ENCODE results near the gene SNED1.
"Not testable (repeated sequence)": the region's sequence is repeated elsewhere in the genome, so short reads cannot be mapped to it uniquely, and the experiment has no call there.

Gene SNED1

DNA sequence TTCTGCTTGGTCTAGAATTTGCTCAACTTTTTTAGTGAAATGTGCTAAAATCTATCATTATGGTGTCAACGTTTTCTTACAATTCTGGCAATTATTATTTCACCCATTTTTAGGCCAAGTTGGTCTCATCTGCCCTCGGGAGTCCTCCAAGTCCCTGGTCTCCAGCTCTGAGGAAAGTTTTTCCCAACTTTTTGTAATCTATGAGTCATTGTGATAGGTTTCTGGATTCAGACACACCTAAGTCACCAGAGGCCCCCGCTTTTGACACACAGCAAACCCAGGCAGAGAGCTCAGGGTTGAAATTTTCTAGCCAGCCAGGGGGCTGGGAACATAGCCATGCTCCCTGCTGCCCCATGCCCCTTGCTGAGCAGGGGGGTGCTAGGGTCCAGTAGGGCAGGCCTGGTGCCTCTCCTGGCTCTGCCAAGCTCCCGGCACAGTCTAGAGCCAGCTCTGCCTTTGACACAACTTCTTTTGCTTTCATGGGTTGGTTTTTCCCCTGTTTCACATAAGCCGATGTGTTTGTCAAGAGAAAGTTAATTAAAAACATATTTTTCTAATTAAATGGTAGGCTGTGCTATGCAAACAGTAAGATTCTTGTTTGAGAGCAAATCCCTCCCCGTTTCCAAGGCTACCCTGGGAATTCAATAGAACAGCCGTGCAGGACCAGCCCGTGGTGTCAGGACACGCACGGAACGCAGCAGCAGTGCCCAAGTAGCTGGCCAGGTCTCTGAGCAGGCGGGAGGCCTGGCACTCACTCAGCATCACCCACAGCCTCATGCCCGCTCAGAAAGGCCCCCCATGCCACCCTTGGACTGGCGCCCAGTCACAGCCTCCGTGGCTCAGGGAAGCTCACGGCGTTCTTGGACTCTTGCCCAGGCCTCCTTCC lies 25.5 kb upstream of the SNED1 start:
- DNase-seq: no peak

DNA sequence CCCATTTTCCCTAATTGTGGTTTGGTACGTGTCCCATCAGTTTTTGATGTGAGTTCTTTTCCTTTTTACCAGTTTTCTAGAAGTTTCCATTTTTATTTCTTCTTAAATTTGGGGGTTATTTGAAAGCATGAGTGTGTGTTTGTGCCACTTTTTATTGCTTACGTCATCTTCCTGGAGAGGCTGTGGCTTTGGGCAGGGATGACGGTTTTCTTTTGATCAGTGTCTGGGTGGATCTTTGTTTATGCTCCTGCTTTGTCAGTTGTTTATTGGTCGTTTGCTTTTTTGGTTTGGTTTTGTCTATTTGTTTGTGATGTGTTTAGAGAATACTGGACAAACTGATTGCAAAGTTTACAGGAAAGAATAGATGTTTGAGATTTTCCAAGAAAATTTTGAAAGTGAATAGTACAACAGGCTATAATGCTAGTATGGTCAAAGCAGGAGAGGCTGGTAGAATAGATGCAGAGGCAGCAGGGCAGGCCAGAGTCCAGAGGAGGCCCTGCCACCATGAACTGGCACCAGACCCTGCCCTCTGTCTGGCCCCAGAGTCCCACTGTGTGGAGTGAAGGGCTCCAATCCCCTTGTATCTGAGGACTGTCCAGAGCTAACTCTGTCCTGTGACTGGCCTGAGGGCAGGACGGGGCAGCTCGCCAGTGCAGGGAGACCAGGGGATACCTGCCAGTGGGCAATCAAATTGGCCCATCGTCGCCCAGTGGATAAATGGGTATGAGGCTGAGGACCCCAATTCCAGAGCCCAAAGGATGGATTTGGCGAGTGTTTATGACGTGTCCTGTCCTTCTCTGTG lies 23.4 kb upstream of the SNED1 start:
- DNase-seq: no peak

DNA sequence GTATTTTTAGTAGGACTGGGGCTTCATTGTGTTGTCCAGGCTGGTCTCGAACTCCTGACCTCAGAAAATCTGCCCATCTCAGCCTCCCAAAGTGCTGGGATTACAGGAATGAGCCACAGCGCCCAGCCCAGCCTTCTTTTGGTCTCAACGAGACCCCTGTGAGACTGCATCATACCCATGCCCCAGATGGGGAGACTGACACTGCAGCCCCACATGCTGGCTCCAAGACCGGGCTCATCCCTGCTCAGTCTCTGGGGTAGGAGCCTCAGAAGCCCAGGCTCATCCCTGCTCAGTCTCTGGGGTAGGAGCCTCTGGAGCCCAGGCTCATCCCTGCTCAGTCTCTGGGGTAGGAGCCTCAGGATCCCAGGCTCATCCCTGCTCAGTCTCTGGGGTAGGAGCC lies 22.5 kb upstream of the SNED1 start:
- DNase-seq: not testable (repeated sequence)

DNA sequence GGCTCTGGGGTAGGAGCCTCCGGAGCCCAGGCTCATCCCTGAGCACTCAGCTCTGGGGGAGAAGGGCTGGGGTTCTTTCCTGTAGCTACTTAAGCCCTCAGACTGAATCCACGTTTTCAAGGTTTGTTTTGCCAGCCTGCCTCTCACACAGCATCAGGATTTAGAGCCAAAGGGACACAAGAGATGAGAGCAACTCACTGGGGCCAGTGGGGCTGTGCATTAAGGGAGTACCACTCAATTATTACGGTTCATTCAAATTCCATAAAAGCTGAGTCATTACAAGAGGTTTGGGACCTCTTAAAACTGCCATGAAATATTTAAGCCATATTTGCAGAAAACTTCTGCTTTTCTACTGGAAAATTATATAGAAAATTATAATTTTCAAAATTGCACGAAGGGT lies 17.1 kb upstream of the SNED1 start:
- no peak for DNase-seq

DNA sequence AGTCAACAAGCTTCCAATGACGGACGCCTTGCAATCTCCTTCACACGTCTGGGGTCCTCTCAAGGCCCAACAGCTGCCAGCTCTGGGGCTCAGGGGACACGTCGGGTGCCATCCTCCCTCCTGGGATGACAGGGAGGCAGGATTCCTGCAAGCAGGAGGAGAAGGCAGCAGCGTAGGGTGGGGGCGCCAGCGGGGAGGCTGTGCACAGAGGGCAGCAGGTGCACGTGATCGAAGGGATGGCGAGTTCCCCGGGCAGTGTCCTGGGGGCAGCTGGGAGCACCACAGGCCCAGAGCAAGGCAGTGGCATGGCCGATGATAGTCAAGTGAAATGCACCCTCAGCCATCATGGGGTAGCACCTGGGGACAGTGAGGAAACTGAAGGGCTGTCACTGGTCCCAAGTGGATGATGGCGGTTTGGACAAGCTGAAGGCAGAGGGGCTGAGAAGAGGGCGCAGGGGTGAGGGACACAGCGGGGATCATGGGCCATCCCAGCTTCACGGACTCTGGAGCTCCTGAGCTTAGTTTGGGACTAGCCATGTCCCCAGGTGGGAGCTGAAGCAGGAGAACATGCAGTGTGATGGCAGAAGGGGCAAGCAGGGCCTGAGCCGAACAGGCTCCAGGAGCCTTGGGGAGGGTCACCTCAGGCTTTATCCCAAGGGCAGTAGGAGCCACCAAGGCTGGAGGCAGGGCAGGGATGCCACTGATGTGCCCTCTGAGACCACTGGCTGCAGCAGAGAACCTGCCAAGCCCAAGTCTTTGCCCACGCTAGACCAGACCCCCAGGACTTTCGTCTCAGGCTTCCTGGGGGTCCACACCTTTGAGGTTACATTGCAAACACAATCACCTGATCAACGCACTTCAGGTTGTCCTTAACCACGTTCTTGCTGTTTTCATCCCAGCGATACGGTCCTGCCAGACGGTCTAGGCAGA lies 16.3 kb upstream of the SNED1 start:
- no peak for DNase-seq

DNA sequence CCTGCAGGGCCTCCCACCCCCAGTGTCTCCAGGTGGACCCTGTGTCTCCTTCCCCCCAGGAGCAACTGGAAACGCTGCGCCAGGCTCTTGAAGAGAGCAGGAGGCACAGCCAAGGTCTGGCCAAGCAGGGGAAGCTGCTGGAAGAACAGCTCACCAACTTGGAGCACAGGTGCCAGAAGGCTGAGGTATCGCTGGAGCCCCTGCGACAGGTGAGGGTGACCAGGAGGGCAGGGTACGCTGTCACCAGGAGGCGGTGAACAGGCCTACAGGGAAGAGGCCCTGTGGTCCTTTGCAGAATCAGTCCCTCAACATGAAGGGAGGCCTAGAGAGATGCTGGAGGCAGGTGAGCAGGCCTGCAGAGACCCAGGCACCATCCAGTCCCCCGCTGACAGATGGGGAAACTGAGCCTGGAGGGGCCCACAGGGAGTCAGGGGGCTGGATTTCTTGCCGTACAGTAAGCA lies 15.6 kb upstream of the SNED1 start:
- DNase-seq: peak; percentile 8

DNA sequence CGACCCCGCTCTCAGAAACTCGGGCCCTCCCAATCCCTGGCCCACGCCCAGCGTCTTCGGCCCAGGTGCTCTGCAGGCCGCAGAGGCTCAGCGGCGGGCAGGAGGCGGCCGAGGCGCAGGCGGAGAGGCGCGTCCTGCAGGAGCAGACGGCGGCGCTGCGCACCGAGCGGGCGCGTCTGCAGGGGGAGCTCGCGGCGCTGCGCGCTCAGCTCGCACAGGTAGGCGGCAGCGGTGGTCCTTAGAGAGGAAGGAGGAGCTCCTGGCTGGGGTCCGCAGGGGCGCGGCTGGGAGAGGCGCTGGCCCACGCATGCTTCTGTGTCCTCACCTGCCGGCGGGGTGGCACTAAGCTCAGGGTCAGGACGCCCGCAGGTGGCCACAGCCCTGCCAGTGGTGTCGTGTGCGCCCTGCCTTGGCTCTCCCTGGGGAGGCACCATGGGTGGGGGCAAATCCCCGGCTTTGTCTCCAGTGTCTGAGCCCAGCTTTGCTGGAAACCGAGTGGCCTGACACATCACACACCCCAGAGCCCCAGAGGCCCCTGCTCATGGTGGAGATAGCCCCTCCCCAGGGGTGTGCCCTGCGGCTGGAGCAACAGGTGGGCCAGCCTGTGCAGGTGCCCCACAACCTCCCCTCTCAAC lies 14.9 kb upstream of the SNED1 start:
- DNase-seq: peak; percentile 21

DNA sequence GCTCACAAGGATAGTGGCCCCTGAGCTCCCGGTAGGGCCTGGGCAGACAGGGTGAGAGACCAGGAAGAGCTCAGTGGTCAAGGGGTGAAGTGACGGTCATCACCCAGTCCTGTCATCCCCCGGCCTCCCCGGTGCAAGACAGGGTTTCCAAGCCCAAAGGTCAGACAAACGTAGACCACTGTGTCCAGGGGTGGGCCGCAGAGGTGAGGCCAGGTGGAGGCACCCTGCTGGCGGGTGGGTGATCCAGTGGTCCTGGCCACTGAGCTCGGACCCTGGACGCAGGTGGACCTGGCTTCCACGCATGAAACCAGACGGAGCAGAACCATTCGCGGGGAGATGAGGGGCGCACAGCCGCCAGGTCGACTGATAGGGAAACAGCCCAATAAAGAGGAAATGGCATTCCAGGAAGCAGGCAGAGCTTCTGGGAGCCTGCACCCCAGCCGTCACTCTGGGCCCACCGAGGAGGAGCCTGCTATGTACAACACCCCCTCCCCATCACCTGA lies 14.4 kb upstream of the SNED1 start:
- DNase-seq: peak; percentile 7

DNA sequence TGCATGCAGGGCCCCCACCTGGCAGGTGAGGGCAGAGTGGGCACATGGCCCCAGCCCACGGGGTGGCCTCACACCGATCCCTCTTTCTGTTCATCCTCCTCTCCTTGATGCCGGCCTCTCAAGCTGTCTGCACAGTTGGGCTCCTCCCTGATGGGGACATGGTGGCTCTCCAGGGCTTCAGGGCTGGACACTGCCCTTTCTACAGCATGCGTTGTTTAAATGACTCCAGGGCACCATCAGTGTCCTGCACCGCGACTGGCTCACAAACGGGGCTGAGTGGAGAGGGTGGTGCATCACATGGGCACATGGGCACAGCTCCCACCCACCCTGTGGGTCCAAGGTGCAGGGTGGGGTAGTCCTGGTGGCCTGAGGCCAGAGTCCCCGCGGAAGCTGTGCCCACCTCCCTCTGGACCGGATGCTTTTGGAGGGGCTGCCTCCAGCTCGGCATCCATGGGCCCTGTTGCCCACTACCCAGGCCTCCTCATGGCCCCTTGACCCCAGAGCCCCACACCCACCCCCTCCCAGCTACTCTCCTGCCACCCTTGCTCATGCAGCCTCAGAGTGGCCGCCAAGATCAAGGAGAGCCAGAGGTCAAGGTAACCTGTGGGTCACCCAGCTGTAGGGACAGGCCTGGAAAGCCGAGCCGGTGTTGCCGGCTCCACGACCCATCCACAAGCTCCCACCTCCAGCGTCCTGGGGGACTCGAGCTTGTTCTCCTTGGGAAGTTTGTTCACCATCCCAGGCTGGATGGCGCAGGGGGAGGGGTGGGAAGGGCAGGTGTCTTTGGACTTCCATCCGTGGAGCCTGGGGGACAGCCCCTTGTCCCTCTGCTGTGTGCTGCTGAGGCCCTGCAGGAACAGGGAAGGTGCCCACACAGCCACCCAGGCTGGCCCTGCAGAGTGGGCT lies 12.3 kb upstream of the SNED1 start:
- no peak for DNase-seq

DNA sequence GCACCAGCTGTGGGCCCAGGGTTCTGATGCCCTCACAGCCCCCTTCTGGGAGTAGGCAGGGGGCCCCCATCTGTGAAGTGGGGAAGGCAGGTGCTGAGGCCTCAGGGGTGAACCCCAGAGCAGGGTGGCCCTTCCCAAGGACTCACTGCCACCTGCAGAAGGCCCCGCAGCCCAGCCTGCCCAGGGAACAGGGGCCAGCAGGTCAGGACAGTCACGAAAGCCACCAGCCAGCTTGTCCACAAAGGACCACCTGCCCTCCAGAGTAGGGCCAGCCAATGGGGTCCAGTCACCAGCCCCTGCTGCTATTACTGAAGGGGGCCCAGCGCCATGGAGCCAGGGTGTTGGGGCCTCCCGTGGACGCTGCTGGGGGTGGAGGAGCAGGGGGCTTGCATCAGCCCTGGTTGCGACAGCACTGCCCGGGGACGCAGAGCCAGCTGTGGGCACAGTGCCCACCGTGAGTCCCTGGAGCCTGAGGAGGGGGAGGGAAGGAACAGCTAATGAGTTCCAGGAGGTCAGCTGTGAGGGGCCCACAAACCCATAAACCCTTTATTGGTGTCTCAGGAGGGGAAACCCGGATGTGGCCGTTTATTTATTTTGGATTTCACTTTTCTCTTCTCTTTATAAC lies 11.5 kb upstream of the SNED1 start:
- DNase-seq: peak; percentile 7

DNA sequence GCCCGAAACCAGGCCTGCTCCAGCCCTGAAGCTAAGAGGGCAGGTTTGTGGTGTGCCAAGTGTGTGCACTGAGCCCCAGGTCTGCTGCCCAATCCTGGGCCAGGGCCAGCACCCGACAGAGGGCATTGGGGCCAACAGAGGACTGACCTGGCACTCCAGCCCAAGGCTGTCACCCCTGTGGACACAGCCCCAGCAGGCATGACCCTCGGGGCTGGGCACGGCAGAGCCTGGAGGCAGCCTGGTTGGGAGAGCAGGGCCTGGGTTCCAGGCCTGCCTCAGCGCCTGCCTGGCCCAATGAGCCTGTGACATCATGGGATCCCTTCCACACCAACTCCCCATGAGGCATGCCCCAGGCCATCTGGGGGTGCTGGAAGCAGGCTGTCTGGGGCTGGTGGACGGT lies 10.8 kb upstream of the SNED1 start:
- DNase-seq: peak; percentile 8

DNA sequence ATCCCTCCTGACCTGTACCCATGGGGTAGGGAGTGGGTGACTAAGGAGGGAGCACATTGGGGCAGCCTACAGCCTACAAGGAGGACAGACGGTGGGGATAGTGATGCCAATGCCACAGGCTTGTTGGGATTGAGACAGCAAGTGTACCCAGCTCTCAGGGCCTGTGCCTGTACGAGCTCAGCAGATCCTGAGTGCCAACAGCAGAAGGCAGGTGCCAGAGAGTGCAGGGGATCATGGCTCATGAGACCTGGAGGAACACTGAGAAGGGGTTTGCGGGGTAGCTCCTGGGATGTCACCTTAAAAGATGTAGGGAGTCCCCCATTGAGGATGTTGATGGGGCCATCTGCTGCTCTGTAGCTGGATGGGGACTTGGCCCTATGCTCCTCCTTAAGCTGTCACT lies 10.3 kb upstream of the SNED1 start:
- no peak for DNase-seq

DNA sequence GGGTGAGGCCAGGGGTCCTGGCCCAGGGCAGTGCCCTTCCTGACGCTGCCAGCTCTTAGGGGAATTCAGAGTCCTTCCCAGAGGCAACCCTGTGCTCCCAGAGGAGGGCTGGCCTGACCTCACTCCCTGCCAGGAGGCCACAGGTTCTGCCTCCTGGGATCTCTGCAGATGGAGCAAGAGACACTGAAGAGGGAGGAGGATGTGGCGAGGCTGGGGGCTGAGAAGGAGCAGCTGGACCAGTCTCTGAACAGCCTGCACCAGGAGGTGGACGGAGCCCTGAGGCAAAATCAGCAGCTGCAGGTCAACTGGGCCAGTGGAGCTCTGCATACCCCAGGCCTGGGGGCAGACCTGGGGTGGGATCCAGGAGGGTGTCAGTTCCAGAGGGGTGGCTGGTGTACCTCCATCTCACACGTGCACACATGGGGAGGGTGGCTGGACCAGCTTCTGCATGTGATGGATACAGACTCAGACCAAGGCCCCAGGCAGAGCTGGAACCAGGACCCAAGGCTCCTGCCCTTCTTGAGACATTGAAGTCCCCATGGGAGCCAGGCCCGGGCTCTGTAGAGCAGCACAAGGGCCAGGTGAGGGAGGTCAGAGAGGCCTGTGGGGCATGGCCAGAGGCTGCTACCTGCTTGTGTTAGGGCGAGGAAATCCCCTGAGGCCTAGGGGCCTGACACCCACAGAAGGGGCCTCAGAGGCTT lies 9.7 kb upstream of the SNED1 start:
- DNase-seq: no peak

DNA sequence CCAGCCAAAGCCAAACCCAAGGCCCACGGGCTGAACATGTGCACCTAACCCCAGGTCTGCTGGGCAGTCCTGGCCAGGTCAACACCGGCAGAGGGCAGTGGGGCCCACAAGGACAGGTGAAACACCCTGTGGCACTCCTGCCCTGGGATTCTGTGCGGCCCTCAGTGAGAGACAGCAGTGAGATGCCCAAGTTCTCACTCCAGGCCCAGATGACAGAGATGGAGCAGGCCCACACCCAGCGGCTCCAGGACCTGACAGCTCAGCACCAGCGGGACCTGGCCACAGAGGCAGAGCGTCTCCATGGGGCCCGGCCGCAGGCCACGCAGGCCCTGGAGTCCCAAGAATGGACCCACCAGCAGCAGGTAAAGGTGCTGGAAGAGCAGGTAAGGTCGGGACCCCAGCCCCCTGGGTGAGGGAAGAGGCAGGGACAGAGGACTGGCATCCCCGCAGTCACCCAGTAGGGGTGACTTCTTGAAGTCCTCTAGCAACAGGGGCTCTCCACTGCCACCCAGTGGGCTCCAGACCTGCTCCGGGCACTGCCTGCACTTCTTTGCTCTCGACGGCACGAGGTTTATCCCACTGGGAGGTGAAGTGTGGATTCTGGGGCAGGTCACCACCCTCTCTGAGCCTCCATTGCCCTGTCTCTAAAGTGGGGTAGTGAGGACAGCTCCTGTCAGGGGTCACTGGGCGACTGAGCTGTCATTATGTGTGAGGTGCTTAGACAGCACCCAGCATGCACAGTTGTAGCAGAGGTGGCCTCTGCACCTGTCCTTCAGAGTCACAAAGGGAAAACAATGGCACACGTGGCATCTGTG lies 8.8 kb upstream of the SNED1 start:
- peak; percentile 11 for DNase-seq

DNA sequence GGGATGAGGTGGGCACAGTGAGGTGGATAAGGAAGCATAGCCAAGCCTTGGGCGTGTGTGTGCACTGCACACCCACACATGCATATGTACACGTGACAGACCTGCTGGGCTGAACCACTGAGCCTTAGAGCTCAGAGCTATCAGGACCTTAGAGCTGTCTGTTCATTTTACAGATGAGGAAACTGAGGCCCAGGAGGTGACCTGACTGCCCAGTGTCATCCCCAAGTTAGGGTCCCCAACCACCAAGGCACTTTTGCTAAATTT lies 8.2 kb upstream of the SNED1 start:
- no peak for DNase-seq

DNA sequence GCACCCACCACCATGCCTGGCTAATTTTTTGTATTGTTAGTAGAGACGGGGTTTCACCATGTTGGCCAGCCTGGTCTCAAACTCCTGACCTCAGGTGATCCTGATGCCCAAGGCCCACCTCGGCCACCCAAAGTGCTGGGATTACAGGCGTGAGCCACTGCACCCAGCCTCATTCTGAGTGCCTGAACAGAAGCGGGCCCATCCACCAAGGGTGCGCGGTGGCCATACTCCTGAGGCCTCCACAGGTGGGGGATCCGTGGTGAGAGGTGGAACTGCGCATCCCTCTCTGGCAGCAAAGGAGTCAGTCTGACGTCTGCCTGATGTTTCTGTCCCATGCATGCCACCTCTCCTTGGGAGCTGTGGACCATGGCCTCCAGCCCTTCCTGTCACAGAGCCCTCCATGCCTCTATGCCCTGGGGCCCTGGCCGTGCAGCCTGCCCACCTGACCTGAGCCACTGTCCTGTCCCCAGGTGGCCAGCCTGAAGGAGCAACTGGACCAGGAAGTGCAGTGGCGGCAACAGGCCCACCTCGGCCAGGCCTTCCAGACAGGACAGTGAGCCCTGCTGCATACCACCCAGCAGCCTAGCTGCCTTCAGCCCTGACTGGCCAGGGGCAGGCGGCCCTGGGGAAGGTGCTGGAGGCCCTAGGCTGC lies 7.6 kb upstream of the SNED1 start:
- DNase-seq: no peak

DNA sequence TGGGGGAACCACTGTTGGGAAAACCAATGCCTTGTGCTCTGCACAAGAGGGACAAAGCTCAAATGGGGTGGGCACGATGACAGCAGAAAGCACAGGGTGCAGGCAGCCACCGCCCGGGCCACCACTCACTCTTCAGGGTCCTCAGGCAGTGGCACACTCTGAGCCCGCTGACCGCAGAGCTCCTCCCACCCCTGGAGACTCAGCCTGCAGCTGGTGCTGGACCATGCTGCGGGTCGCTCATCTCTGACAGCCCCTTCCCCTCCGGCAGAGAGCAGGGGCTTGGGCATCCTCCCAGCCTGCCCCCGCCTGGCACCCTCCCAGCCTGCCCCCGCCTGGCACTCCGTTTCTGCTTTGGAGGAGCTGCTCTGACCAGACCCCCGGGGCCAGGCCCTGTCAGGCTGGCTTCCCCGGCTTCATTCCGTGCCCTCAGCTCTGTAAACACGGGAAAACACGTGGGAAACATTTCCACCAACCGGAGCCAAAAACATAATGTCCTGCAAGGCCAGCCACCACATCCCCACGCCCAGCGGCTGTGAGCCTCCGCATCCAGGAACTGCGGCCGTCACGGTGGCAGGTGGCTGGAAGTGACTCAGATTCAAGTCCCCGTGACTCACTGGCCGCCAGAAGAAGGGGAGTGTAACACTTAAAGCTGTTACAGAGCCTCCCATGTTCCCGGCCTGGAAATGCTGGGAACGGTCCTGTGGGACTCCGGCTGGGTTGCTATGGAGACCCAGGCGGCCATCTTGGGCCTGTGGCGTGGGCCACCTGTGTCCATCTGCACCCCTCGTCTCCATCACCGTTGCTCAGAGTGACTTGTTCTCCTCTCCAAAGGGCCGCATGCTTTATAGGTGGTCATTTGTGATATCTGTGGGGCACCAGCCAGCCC lies 6.8 kb upstream of the SNED1 start:
- DNase-seq: no peak
